Fibroblast of the aortic adventitia (primary cell): ENCODE results near the gene ALPK3. TPM values are rescaled to one million over a fixed set of nuclear protein-coding genes. Genes with fewer than 3 reads are reported as not detected.

ENCODE experiments used
- DNase-seq: peaks from one replicate; pipeline ENCODE4 v3.0.0-alpha.2; 2010; ENCODE audit warnings: low read depth
- H3K4me3 ChIP-seq: 2 replicates; pipeline ENCODE4 v1.5.1; 2011; ENCODE audit warnings: low read depth, mild to moderate bottlenecking, control low read depth, low read length, moderate library complexity
- small RNA-seq: library from RNA; depleted of rRNA; stranded (forward); fragments of <200 nt; gene quantifications from one replicate; pipeline ENCODE3, GENCODE V24; 2012
- total RNA-seq: library from RNA; depleted of rRNA; stranded (reverse); fragments of >200 nt; gene quantifications from 2 replicates; pipeline ENCODE4 v1.2.3, GENCODE V29; 2012; ENCODE audit warnings: low replicate concordance
- TF ChIP-seq, protein P1 (sequence below): IDR thresholded peaks from 2 replicates; pipeline ENCODE4 v1.5.1; 2011; ENCODE audit warnings: mild to moderate bottlenecking, low read length, control low read depth, inconsistent platforms; ENCODE audit not compliant: insufficient read depth

The ALPK3 gene
- total RNA-seq, 1 donor = 0.18 TPM

DNA sequence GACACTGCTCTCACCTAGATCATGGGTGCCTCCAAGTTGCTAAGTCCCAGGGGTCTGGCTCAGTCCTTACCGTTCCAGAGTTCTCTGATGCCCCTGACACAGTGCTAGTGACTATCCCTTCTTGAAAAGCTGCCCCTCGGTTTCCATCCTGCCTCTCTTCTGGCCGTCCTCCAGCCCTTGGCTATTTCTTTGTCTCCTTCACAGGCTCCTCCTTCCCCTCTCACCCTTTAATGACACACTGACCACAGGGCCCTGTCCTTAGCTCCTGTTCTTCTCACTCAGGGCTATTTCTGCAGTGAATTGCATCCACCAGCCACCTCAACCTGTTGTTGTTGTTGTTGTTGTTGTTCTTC lies 98.4 kb downstream of the ALPK3 start:
- DNase-seq = no peak
- TF ChIP-seq, protein P1, sequence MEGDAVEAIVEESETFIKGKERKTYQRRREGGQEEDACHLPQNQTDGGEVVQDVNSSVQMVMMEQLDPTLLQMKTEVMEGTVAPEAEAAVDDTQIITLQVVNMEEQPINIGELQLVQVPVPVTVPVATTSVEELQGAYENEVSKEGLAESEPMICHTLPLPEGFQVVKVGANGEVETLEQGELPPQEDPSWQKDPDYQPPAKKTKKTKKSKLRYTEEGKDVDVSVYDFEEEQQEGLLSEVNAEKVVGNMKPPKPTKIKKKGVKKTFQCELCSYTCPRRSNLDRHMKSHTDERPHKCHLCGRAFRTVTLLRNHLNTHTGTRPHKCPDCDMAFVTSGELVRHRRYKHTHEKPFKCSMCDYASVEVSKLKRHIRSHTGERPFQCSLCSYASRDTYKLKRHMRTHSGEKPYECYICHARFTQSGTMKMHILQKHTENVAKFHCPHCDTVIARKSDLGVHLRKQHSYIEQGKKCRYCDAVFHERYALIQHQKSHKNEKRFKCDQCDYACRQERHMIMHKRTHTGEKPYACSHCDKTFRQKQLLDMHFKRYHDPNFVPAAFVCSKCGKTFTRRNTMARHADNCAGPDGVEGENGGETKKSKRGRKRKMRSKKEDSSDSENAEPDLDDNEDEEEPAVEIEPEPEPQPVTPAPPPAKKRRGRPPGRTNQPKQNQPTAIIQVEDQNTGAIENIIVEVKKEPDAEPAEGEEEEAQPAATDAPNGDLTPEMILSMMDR = no peak
- no peak overlapping the region for H3K4me3 ChIP-seq

DNA sequence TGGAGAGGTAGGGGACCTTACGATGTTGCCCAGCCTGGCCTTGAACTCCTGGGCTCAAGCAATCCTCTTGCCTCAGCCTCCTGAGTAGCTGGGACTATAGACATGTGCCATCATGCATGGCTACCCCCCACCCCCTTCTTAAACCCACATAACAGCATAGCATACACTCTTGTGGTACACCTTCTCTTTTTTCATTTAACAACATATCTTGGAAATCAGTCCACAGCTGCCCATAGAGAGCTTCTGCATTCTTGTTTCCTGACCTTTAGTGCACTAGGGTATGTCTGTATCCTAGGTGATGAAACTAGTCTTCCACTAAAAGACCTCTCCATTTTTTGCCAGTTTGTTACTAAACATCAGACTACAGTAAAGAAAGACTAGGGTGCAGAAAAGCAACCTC lies 100.3 kb downstream of the ALPK3 start:
- TF ChIP-seq, protein P1 = no peak
- H3K4me3 ChIP-seq = no peak overlapping the region
- no peak for DNase-seq

DNA sequence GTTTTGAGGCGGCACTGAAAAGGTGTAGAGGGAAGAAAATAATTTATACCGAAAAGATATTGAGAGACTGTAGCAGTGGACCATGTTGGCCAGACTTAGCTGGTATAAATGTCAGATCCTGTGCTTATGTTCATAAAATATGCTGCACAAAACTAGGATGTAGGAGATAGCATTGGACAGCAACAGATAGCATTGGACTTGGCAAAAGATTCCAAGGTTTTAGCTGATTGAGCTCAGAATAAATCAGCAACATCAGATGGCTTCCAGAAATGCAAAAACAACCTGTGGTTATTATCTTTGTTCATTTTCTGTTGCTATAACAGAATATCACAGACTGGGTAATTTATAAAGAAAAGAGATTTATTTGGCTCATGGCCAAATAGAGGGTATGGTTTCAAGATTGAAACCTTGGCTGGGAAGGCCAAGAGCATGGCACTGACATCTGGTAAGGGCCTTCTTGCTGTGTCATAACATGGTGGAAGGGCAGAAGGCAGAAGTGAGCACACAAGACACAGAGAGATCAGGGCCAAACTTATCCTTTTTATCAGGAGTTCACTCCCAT lies 102.0 kb downstream of the ALPK3 start:
- no peak overlapping the region for H3K4me3 ChIP-seq
- DNase-seq = no peak
- TF ChIP-seq, protein P1 = no peak

DNA sequence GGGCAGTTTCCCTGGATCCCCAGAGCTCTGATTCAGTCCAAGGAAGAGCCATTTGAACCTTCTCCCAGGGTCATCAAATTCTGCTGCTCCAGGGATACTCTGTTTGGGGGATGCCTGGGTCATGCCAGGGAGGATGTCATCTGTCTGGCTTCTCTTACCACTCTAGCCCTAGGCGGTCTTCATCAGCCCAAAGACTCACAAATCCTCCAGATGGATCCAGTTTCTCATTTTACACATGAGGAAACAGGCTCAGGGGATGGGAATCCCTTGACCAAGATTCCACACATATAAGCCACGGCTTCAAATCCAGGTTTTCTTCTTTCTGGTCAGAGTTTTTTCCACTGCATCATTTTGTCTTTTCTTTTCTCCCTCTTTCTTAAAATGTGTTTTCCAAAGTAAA lies 104.0 kb downstream of the ALPK3 start:
- TF ChIP-seq, protein P1 = no peak

DNA sequence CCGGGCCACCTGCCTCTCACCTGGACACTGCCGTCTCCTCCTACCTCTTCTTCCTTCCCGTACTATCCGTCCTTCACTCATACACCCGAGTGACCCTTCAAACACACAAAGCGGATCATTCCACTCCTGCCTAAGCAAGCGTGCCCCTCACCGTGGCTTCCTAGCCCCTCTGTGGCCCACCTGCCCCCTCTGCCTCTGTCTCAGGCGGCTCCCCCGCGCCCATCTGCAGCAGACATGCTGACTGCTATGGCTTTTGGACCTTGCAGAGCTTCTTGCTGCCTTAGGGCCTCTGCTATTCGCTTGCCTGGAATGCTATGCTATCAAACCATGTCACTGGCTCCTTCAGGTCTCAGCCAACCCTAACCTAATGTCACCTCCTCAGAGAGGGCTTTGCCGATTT lies 105.4 kb downstream of the ALPK3 start:
- H3K4me3 ChIP-seq = no peak overlapping the region
- DNase-seq = no peak
- TF ChIP-seq, protein P1 = no peak

More for the DNA sequence above, 104.0 kb downstream of the ALPK3 start:
- H3K4me3 ChIP-seq = no peak overlapping the region
- DNase-seq = no peak

Small RNA genes within 50 kb of the gene (small RNA-seq; reads per million reads assigned to genes)
- not detected for gene RF00402

Other genes with a start within 250 kb of the ALPK3 start
- 5.2 and 25.5 TPM in 2 replicates for gene ZSCAN2, start 216.3 kb upstream of the ALPK3 start, total RNA-seq
- gene WDR73, start 163.1 kb upstream of the ALPK3 start, total RNA-seq = 26.8 and 38.0 TPM in 2 replicates
- 4.1 TPM in 1 of 2 replicates, not detected in the other for gene NMB, start 159.2 kb upstream of the ALPK3 start, total RNA-seq
- 292 and 299 TPM in 2 replicates for gene SEC11A, start 101.2 kb upstream of the ALPK3 start, total RNA-seq
- gene ZNF592, start 68.8 kb upstream of the ALPK3 start, total RNA-seq = 7.4 and 11.7 TPM in 2 replicates
- not detected in 2 replicates for gene SLC28A1, start 67.3 kb downstream of the ALPK3 start, total RNA-seq
- gene PDE8A, start 164.5 kb downstream of the ALPK3 start, total RNA-seq = 20.6 and 26.2 TPM in 2 replicates